Smooth muscle cell (in vitro differentiated cells): ENCODE results near the gene ANKK1. TPM values are rescaled to one million over a fixed set of nuclear protein-coding genes. Genes with fewer than 3 reads are reported as not detected.

Source experiments
- DNase-seq: peaks from one replicate; lab custom pipeline; 2025; ENCODE audit not compliant: unreplicated experiment; lab: John Stamatoyannopoulos, UW
- H2AFZ ChIP-seq: fragments of 200-600 bp; sonication (generic); 2 replicates; pipeline ENCODE4 v1.6.0; 2016; ENCODE audit warnings: antibody characterized with exemption, low read depth, mild to moderate bottlenecking
- H3F3A ChIP-seq: fragments of 200-600 bp; sonication (generic); 2 replicates; pipeline ENCODE4 v1.6.0; 2017; ENCODE audit warnings: antibody characterized with exemption, low read depth
- H3K27ac ChIP-seq: fragments of 200-600 bp; sonication (generic); 2 replicates; pipeline ENCODE4 v1.5.1; 2016; ENCODE audit warnings: low read depth, mild to moderate bottlenecking
- H3K27me3 ChIP-seq: fragments of 200-600 bp; sonication (generic); 2 replicates; pipeline ENCODE4 v1.6.1; 2016; ENCODE audit warnings: low read depth, mild to moderate bottlenecking
- H3K36me3 ChIP-seq: fragments of 200-600 bp; sonication (generic); 2 replicates; pipeline ENCODE4 v1.5.1; 2016; ENCODE audit warnings: low read depth
- H3K4me1 ChIP-seq: fragments of 200-600 bp; sonication (generic); 2 replicates; pipeline ENCODE4 v1.5.1; 2016; ENCODE audit warnings: low read depth
- H3K4me2 ChIP-seq: fragments of 200-600 bp; sonication (generic); 2 replicates; pipeline ENCODE4 v1.6.0; 2016; ENCODE audit warnings: mild to moderate bottlenecking
- H3K4me3 ChIP-seq: fragments of 200-600 bp; sonication (generic); 2 replicates; pipeline ENCODE4 v1.5.1; 2016; ENCODE audit warnings: mild to moderate bottlenecking
- H3K79me2 ChIP-seq: fragments of 200-600 bp; sonication (generic); 2 replicates; pipeline ENCODE4 v1.6.0; 2016; ENCODE audit warnings: low read depth, mild to moderate bottlenecking
- H3K9ac ChIP-seq: fragments of 200-600 bp; sonication (generic); 2 replicates; pipeline ENCODE4 v1.6.0; 2016; ENCODE audit warnings: low read depth
- H3K9me3 ChIP-seq: fragments of 200-600 bp; sonication (generic); replicated peaks from 2 replicates; pipeline ENCODE4 v1.5.1; 2016; ENCODE audit warnings: low read depth
- H4K20me1 ChIP-seq: fragments of 200-600 bp; sonication (generic); 2 replicates; pipeline ENCODE4 v1.6.0; 2016; ENCODE audit warnings: low read depth
- WGBS: methylation state at CpG from one replicate; pipeline ENCODE4 v1.1.7; 2016; ENCODE audit warnings: low lambda C conversion rate; 5-methylcytosine and 5-hydroxymethylcytosine counted together
- polyA plus RNA-seq: library from polyadenylated mRNA; unstranded; fragments of >200 nt; fragmentation: Nextera tagmentation; extraction: Ambion mirVana; gene quantifications from 2 replicates; pipeline ENCODE4 v1.2.1, GENCODE V29; 2016
- total RNA-seq: library from RNA; depleted of rRNA; stranded (reverse); fragments of >200 nt; gene quantifications from 2 replicates; pipeline ENCODE4 v1.2.3, GENCODE V29; 2014
- TF ChIP-seq, protein P1 (sequence below): fragments of 200-600 bp; sonication (generic); IDR thresholded peaks from 2 replicates; pipeline ENCODE4 v1.5.1; 2017; ENCODE audit warnings: borderline replicate concordance, mild to moderate bottlenecking, antibody characterized with exemption; ENCODE audit not compliant: insufficient read depth, poor library complexity, severe bottlenecking

Gene ANKK1
- total and polyA plus RNA-seq, 2 experiments from 2014 or later: not detected

DNA sequence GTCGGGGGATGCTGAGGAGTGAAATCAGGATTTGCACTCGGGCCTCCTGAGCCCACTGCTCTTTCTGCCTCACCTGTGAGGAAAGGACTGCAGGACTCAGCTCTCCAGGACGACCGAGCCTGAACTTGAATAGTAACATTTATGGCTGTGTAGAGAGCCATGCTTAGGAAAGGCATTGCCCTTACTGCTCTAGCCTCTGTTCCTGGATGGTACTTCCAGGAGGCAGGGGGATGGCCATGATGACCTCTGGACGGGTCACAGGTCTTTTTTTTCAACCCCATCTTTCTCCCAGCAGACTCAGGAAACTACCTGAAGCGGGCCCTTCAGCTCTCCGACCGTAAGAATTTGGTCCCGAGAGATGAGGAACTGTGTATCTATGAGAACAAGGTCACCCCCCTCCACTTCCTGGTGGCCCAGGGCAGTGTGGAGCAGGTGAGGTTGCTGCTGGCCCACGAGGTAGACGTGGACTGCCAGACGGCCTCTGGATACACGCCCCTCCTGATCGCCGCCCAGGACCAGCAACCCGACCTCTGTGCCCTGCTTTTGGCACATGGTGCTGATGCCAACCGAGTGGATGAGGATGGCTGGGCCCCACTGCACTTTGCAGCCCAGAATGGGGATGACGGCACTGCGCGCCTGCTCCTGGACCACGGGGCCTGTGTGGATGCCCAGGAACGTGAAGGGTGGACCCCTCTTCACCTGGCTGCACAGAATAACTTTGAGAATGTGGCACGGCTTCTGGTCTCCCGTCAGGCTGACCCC lies 11.3 kb downstream of the ANKK1 start:
- TF ChIP-seq, protein P1, sequence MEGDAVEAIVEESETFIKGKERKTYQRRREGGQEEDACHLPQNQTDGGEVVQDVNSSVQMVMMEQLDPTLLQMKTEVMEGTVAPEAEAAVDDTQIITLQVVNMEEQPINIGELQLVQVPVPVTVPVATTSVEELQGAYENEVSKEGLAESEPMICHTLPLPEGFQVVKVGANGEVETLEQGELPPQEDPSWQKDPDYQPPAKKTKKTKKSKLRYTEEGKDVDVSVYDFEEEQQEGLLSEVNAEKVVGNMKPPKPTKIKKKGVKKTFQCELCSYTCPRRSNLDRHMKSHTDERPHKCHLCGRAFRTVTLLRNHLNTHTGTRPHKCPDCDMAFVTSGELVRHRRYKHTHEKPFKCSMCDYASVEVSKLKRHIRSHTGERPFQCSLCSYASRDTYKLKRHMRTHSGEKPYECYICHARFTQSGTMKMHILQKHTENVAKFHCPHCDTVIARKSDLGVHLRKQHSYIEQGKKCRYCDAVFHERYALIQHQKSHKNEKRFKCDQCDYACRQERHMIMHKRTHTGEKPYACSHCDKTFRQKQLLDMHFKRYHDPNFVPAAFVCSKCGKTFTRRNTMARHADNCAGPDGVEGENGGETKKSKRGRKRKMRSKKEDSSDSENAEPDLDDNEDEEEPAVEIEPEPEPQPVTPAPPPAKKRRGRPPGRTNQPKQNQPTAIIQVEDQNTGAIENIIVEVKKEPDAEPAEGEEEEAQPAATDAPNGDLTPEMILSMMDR: no peak
- Histone ChIP-seq H3K4me3 (no peak overlapping the region), H3K27ac (no peak overlapping the region), H3K9me3 (no peaks in the 10 kb centered on the region), H3K27me3 (peaks cover 33% of the 10 kb centered on the region), H3K79me2 (no peaks in the 10 kb centered on the region), H4K20me1 (no peaks in the 10 kb centered on the region), H2AFZ (no peak overlapping the region), H3K4me2 (no peak overlapping the region), H3K36me3 (no peaks in the 10 kb centered on the region), H3K9ac (no peak overlapping the region), H3K4me1 (no peaks in the 10 kb centered on the region), H3F3A (no peaks in the 10 kb centered on the region)
- WGBS: 93% methylated on average over 24 of the region's 24 CpGs
- DNase-seq: no peak

DNA sequence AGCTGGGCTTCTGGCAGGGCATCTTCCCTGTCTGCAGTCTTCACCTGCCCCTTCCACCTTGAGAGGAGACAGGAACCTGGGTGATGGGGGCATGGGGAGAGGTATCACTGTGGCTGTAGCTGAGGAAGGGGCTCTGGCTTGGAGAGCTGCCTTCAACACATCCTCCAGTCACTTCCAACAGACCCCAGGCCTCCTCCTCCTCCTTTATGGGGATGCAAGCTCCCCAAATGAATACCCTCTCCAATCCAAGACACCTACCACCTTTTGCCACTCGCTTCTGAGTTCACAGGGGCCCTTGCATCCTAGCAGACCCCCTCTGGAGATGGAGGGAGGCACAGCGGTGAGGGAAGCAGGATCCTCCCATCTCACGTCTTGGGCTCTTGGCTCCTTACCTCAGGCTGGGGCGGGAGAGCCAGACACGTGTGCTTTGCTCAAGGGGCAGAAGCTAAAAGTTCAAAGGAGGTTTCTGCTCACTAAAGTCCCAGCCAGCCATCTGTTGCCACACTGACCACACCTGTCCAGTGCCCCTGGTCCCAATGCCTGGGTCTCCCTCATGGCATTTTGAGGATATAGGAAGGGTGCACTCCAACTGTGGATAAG lies 13.2 kb downstream of the ANKK1 start:
- H3K9me3 ChIP-seq: no peaks in the 10 kb centered on the region
- no peaks in the 10 kb centered on the region for H3F3A ChIP-seq
- H3K27ac ChIP-seq: no peak overlapping the region
- no peak overlapping the region for H2AFZ ChIP-seq
- no peaks in the 10 kb centered on the region for H4K20me1 ChIP-seq
- peaks cover 36% of the 10 kb centered on the region for H3K27me3 ChIP-seq
- H3K4me3 ChIP-seq: no peak overlapping the region
- TF ChIP-seq, protein P1: no peak
- WGBS: 74% methylated on average over 5 of the region's 5 CpGs
- H3K9ac ChIP-seq: no peak overlapping the region
- no peak for DNase-seq
- H3K79me2 ChIP-seq: no peaks in the 10 kb centered on the region
- no peaks in the 10 kb centered on the region for H3K36me3 ChIP-seq
- no peak overlapping the region for H3K4me2 ChIP-seq
- no peaks in the 10 kb centered on the region for H3K4me1 ChIP-seq

DNA sequence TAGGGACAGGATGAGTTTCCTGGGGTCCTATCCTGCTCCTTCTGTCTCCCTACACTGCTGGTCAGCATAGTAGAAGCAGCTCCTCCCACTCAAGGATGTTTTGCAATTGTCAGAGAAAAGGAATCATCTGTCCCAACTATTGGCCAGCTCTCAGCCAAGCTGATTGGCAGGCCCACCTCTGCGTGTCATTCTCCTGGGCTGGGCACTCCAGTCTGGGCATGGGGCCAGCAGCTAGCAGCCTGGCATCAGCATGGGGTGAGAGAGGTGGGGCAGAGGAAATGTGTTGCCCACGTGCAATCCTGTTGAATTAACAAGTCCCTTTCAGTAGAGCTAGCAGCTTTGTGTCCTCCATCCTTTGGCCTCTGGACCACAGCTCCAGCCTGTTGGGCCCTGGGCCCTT lies 14.1 kb downstream of the ANKK1 start:
- H3K79me2 ChIP-seq: no peaks in the 10 kb centered on the region
- DNase-seq: no peak
- 91% methylated on average over 2 of the region's 2 CpGs for WGBS

More for the DNA sequence above, 14.1 kb downstream of the ANKK1 start:
- Histone ChIP-seq H3K4me3 (no peak overlapping the region), H3K4me1 (no peaks in the 10 kb centered on the region), H3K9me3 (no peaks in the 10 kb centered on the region), H3K36me3 (no peaks in the 10 kb centered on the region), H3K27me3 (peaks cover 36% of the 10 kb centered on the region), H3K27ac (no peak overlapping the region), H2AFZ (no peak overlapping the region), H3K4me2 (no peak overlapping the region), H4K20me1 (no peaks in the 10 kb centered on the region), H3K9ac (no peak overlapping the region), H3F3A (no peaks in the 10 kb centered on the region)
- TF ChIP-seq, protein P1: no peak
